Gastroesophageal sphincter (tissue), 4 donors: ENCODE measurements around the gene MPND. TPM values are rescaled to one million over a fixed set of nuclear protein-coding genes. Genes with fewer than 3 reads are reported as not detected.
A peak's percentile ranks its signal among the peaks of the same experiment; 100 is the strongest.

ENCODE experiments used
- ATAC-seq: fragments of 150-250 bp; one replicate; pipeline ENCODE4 v1.9.1; 2016; ENCODE audit warnings: mild to moderate bottlenecking, moderate library complexity
- H3K27ac ChIP-seq, 4 donors: fragments of 200-600 bp; sonication (generic) in 3 of 4; 1 replicate in 3 of 4; 2 replicates in 1 of 4; pipeline ENCODE4 v1.5.1; 2016 to 2019
- H3K27me3 ChIP-seq: fragments of 200-600 bp; sonication (generic); one replicate; pipeline ENCODE4 v1.5.1; 2019
- H3K36me3 ChIP-seq, 2 donors: fragments of 200-600 bp; sonication (generic); one replicate each; pipeline ENCODE4 v1.5.1; 2019; ENCODE audit warnings: control low read depth in 1 of 2
- H3K4me1 ChIP-seq, 3 donors: fragments of 200-600 bp; sonication (generic); 1 replicate in 2 of 3; 2 replicates in 1 of 3; pipeline ENCODE4 v1.5.1; 2016 to 2019; ENCODE audit warnings: control low read depth in 2 of 3
- H3K4me3 ChIP-seq, 2 donors: fragments of 200-600 bp; sonication (generic); one replicate each; pipeline ENCODE4 v1.5.1; 2019; ENCODE audit warnings: mild to moderate bottlenecking in 1 of 2, moderate library complexity in 1 of 2
- H3K9me3 ChIP-seq, 3 donors: fragments of 200-600 bp; sonication (generic); one replicate each; pipeline ENCODE4 v1.5.1; 2017 to 2019; ENCODE audit warnings: control low read depth in 2 of 3
- EP300 ChIP-seq: sonication (generic); formaldehyde crosslinking; IDR thresholded peaks from one replicate; pipeline ENCODE4 v1.6.1; 2017; ENCODE audit warnings: antibody characterized with exemption, mild to moderate bottlenecking
- POLR2A ChIP-seq, 2 donors: fragments of 450-650 bp; IDR thresholded peaks; one replicate each; pipeline ENCODE4 v1.6.1; 2017; ENCODE audit warnings: antibody characterized with exemption in 2 of 2, mild to moderate bottlenecking in 2 of 2, moderate library complexity in 1 of 2
- POLR2AphosphoS5 ChIP-seq: sonication (generic); formaldehyde crosslinking; IDR thresholded peaks from one replicate; pipeline ENCODE4 v1.6.1; 2017; ENCODE audit warnings: antibody characterized with exemption
- WGBS, 2 donors: methylation state at CpG; one replicate each; pipeline ENCODE4 v1.1.5; 2018; ENCODE audit warnings: low coverage in 1 of 2; 5-methylcytosine and 5-hydroxymethylcytosine counted together
- total RNA-seq, 4 donors: library from RNA; depleted of rRNA; stranded (reverse); fragments of >200 nt; gene quantifications; one replicate each; pipeline ENCODE4 v1.1.0, GENCODE V29; 2016
- TF ChIP-seq, protein P1 (sequence below), 4 experiments: fragments of 200-600 bp in 2 of 4; fragments of 450-650 bp in 2 of 4; sonication (generic) in 1 of 4; IDR thresholded peaks; one replicate each; pipeline ENCODE4 v1.5.1; 2017 to 2019; ENCODE audit warnings: antibody characterized with exemption in 4 of 4, mild to moderate bottlenecking in 2 of 4, moderate library complexity in 2 of 4

Gene MPND, protein sequence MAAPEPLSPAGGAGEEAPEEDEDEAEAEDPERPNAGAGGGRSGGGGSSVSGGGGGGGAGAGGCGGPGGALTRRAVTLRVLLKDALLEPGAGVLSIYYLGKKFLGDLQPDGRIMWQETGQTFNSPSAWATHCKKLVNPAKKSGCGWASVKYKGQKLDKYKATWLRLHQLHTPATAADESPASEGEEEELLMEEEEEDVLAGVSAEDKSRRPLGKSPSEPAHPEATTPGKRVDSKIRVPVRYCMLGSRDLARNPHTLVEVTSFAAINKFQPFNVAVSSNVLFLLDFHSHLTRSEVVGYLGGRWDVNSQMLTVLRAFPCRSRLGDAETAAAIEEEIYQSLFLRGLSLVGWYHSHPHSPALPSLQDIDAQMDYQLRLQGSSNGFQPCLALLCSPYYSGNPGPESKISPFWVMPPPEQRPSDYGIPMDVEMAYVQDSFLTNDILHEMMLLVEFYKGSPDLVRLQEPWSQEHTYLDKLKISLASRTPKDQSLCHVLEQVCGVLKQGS
- 1 to 10 TPM; 4.7 to 7.5 (median 6.0) TPM for total RNA-seq

DNA sequence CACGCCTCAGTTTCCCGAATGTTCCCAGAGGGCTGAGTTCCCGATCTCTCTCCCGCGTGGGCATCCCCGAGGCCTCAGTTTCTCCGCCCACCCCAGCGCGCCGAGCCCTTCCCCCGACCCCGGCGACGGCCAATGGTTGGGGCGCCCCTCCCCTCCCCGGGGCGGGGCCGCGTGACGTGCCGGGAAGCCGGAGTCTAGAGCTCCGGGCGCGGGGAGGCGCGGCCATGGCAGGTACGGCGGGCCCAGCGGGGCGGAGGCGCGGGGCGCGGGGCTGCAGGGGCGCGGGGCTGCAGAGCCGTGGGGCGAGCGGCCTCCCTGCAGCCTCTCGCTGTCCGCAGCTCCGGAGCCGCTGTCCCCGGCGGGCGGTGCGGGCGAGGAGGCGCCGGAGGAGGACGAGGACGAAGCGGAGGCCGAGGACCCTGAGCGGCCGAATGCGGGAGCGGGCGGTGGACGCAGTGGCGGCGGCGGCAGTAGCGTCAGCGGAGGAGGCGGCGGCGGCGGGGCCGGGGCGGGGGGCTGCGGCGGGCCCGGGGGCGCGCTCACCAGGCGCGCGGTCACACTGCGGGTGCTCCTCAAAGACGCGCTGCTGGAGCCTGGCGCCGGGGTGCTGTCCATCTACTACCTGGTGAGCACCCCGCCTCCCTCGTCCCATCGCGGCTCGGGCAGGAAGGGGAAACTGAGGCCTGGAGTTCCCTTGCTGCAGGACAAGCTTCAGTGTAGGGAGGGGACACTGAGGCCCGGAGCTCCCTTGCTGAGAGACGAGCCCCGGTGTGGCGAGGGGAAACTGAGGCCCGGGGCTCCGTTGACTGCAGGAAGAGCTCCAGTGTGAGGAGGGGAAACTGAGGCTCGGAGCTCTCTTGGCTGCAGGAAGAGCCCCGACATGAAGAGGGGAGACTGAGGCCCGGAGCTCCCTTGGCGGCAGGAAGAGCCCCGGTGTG lies at the start of gene MPND:
Gene MPND, plus strand, starts transcription at position 193 of the 938 bp plus-strand sequence. Its CDS starts 32 bp downstream, at position 225.
- TF ChIP-seq, protein P1, sequence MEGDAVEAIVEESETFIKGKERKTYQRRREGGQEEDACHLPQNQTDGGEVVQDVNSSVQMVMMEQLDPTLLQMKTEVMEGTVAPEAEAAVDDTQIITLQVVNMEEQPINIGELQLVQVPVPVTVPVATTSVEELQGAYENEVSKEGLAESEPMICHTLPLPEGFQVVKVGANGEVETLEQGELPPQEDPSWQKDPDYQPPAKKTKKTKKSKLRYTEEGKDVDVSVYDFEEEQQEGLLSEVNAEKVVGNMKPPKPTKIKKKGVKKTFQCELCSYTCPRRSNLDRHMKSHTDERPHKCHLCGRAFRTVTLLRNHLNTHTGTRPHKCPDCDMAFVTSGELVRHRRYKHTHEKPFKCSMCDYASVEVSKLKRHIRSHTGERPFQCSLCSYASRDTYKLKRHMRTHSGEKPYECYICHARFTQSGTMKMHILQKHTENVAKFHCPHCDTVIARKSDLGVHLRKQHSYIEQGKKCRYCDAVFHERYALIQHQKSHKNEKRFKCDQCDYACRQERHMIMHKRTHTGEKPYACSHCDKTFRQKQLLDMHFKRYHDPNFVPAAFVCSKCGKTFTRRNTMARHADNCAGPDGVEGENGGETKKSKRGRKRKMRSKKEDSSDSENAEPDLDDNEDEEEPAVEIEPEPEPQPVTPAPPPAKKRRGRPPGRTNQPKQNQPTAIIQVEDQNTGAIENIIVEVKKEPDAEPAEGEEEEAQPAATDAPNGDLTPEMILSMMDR (IDR thresholded peaks at IDR 0.05): no peak
- TF ChIP-seq POLR2A (IDR thresholded peaks at IDR 0.05): peak in 1 of 2 donors; percentile 33
- WGBS, 2 donors: 17% methylated on average over 1 of the region's 101 CpGs; no CpG with 5 or more reads in 1 of the 2 donors

DNA sequence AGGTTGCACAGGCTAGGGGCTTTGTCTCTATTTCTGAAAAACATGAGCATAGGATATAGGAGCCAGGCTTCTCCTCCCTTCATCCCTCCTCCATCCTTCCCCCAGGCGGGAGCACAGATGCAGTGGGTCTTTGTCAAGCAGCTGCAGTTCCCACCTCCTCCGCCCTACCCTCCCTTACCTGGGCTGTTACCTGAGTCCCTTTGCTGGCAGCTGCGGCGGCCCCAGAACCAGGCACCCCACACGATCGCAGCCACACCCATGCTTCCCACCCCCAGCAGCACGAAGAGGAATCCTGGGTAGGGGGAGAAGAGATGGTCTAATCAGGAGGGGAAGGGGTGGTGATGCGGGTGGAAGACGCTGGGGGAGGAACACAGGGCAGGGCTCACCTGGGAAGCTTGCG lies 49.0 kb upstream of the MPND start:
- Histone ChIP-seq H3K4me1 (no peaks in the 10 kb centered on the region), H3K36me3 (no peaks in the 10 kb centered on the region), H3K27me3 (peaks cover 68% of the 10 kb centered on the region), H3K27ac (no peak overlapping the region), H3K4me3 (no peak overlapping the region), H3K9me3 (no peaks in the 10 kb centered on the region)
- TF ChIP-seq POLR2AphosphoS5 (no peak), EP300 (no peak), POLR2A (IDR thresholded peaks at IDR 0.05) (no peak)
- TF ChIP-seq, protein P1 (IDR thresholded peaks at IDR 0.05): no peak
- 44 to 47% methylated on average over 2 of the region's 10 CpGs for WGBS, 2 donors
- ATAC-seq: no peak

More for the DNA sequence above, at the start of gene MPND:
- ATAC-seq: peak; percentile 85
- Histone ChIP-seq H3K27ac (peak within 1 kb of the TSS; percentile 86 to 98 (median 95)), H3K4me1 (peaks cover 0 to 20% (median 10%) of the 10 kb centered on the region in 3 donors), H3K4me3 (peak within 1 kb of the TSS; percentile 48 to 93), H3K27me3 (no peaks in the 10 kb centered on the region), H3K36me3 (peaks cover 0 to 28% of the 10 kb centered on the region in 2 donors), H3K9me3 (no peaks in the 10 kb centered on the region)

DNA sequence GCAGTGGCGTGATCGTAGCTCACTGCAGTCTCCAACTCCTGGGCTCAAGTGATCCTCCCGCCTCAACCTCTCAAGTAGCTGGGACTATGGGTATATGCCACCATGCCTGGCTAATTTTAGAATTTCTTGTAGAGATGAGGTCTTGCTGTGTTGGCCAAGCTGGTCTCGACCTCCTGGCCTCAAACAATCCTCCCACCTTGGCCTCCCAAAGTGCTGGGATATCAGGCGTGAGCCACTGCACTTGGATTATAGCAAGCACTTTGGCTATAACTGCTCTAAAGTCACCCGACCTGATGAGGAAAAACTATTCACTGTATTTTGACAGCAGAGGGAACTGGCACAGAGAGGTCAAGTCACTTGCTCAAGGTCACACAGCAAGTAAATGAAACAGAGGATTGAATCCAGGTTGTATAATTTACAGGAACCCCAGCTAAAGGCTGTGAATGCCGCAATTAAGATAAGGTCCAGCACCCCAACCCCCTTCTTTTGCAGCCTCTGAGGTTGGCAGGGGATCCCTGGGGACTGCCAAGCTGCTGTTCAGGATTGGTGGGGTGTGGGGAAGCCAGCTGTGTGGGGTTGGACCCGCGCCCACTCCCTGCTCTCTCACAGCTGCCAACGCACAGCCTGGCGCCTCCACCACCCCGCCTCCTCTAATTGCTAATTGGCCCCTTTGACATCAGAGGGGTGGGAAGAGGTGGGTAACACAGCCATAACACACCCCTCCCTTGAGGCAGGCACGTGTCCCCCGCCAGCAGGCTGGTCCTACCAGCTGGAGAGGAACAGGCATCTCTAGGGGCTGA lies 47.2 kb upstream of the MPND start:
- ATAC-seq: no peak
- TF ChIP-seq EP300 (no peak), POLR2AphosphoS5 (no peak), POLR2A (IDR thresholded peaks at IDR 0.05) (no peak)
- TF ChIP-seq, protein P1 (IDR thresholded peaks at IDR 0.05): no peak
- WGBS, 2 donors: 6 to 50% methylated on average over 3 to 10 of the region's 14 CpGs
- Histone ChIP-seq H3K27me3 (peaks cover 53% of the 10 kb centered on the region), H3K36me3 (no peaks in the 10 kb centered on the region), H3K4me1 (no peaks in the 10 kb centered on the region), H3K9me3 (no peaks in the 10 kb centered on the region), H3K27ac (no peak overlapping the region), H3K4me3 (no peak overlapping the region)

DNA sequence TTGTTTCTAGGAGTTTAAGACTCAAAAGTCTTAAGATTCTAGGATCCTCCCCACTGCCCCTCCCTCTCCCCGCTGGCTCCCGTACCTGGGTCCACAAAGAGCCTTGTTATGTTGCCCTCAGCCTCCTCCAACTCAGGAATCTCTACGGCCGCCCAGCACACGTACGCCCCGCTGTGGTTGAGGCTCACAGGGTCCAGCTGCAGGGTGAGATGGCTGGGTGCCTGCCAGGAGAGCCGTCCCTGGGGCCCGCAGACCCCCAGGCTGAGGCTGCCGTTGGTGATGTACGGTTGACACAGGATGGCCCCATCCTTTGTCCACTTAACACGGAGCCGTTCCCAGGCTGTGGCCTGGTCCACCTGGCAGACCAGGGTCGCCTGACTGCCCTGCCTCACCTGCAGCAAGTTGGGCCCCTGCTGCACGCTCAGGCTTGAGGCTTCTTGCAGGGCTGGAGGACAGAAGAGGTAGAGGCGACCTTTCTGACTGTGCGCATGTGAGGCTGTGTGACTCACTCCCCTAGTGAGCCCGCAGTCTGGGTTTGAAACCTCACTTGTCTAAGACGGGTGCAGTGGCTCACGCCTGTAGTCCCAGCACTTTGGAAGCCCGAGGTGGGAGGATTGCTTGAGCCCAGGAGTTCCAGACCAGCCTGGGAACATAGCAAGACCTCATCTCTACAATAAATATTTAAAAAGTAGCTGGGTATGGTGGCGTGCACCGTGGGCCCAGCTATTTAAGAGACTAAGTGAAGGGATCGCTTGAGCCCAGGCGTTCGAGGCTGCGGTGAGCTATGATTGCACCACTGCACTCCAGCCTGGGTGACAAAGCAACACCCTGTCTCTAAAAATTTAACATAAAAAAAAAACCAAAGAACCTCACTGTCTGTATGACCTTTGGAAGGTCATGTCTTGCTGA lies 45.2 kb upstream of the MPND start:
- Histone ChIP-seq H3K36me3 (no peaks in the 10 kb centered on the region), H3K27ac (no peak overlapping the region), H3K27me3 (peaks cover 44% of the 10 kb centered on the region), H3K4me3 (no peak overlapping the region), H3K4me1 (no peaks in the 10 kb centered on the region), H3K9me3 (no peaks in the 10 kb centered on the region)
- 71 to 100% methylated on average over 5 to 9 of the region's 27 CpGs for WGBS, 2 donors
- ATAC-seq: no peak
- TF ChIP-seq POLR2A (IDR thresholded peaks at IDR 0.05) (no peak), POLR2AphosphoS5 (no peak), EP300 (no peak)
- TF ChIP-seq, protein P1 (IDR thresholded peaks at IDR 0.05): no peak
